Small intestine (tissue), 7 donors: ENCODE measurements around the gene ANKRD39. TPM values are rescaled to one million over a fixed set of nuclear protein-coding genes. Genes with fewer than 3 reads are reported as not detected.

Source experiments
- DNase-seq, 2 donors: peaks; one replicate each; pipeline versions ENCODE4 v3.0.0 to v3.0.0-alpha.2; 2013
- FAIRE-seq: peaks from 2 replicates; lab custom pipeline; 2012; peaks lifted over from hg19 to GRCh38; lab: Jason Lieb, UNC
- H3K27ac ChIP-seq, 3 donors: one replicate each; pipeline ENCODE4 v1.5.1; 2013; ENCODE audit warnings: low read length in 2 of 3, mild to moderate bottlenecking in 2 of 3, control low read depth in 1 of 3, inconsistent platforms in 1 of 3, low read depth in 1 of 3, moderate library complexity in 1 of 3
- H3K27me3 ChIP-seq, 3 donors: one replicate each; pipeline ENCODE4 v1.6.1; 2013; ENCODE audit warnings: low read length in 3 of 3, inconsistent platforms in 1 of 3; ENCODE audit not compliant: control insufficient read depth in 3 of 3, insufficient read depth in 3 of 3
- H3K36me3 ChIP-seq, 3 donors: one replicate each; pipeline ENCODE4 v1.6.1; 2013; ENCODE audit warnings: low read length in 3 of 3, inconsistent platforms in 1 of 3, low read depth in 1 of 3, mild to moderate bottlenecking in 1 of 3, moderate library complexity in 1 of 3; ENCODE audit not compliant: control insufficient read depth in 3 of 3, insufficient read depth in 2 of 3
- H3K4me1 ChIP-seq, 3 donors: one replicate each; pipeline ENCODE4 v1.6.1; 2013; ENCODE audit warnings: low read length in 2 of 3, inconsistent platforms in 1 of 3, low read depth in 1 of 3, mild to moderate bottlenecking in 1 of 3, moderate library complexity in 1 of 3; ENCODE audit not compliant: control insufficient read depth in 3 of 3, insufficient read depth in 2 of 3
- H3K4me3 ChIP-seq, 3 donors: one replicate each; pipeline ENCODE4 v1.5.1; 2013; ENCODE audit warnings: low read length in 3 of 3, control low read depth in 1 of 3, inconsistent platforms in 1 of 3, low read depth in 1 of 3, mild to moderate bottlenecking in 1 of 3, moderate library complexity in 1 of 3
- H3K9me3 ChIP-seq, 2 donors: one replicate each; pipeline ENCODE4 v1.6.1; 2013; ENCODE audit warnings: low read depth in 1 of 2, low read length in 1 of 2; ENCODE audit not compliant: control insufficient read depth in 2 of 2, insufficient read depth in 1 of 2
- WGBS, 3 donors: extraction: QIAGEN DNeasy Blood & Tissue Kit; methylation state at CpG; one replicate each; pipeline ENCODE4 v1.1.7; 2013; 5-methylcytosine and 5-hydroxymethylcytosine counted together
- polyA plus RNA-seq, 4 donors: library from polyadenylated mRNA; stranded (reverse) in 3 of 4; unstranded in 1 of 4; fragments of 200-250 nt in 3 of 4; fragments of 120-200 nt in 1 of 4; gene quantifications; one replicate each; pipeline versions ENCODE4 v1.2.1 to v1.2.3, GENCODE V29; 2013
- donor health status: healthy with polysubstance abuse.
- donor health status: control.
- donor health status: control.
- donor health status: Bipolar disorder and iron deficiency.
- donor health status: healthy.

ANKRD39 gene
- polyA plus RNA-seq, 4 donors, result 9.3 to 23.0 (median 16.5) TPM

DNA sequence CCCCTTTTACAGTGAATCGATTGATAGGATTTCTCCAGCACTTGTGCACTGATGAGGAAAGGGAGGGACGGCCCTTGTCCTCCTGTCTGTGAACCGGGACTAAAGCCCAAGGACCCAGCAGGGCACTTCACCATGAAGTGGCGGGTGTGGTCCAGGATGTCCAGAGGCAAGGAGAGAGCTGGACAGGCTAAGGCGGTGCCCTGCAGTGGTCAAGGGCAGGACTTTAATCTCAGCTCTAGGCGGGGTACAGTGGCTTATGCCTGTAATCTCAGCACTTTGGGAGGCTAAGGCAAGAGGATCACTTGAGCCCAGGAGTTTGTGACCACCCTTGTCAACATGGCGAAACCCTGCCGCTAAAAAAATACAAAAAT is 40.3 kb upstream of the ANKRD39 start:
- H3K9me3 ChIP-seq, result no peaks in the 10 kb centered on the region
- no peak for DNase-seq
- H3K4me1 ChIP-seq, result peaks cover 0 to 15% (median 0%) of the 10 kb centered on the region in 3 donors
- H3K36me3 ChIP-seq, result no peaks in the 10 kb centered on the region
- H3K27me3 ChIP-seq, result no peaks in the 10 kb centered on the region
- WGBS, 3 donors, result 79 to 82% (median 79%) methylated on average over 8 of the region's 8 CpGs
- no peak overlapping the region for H3K27ac ChIP-seq
- H3K4me3 ChIP-seq, result no peak overlapping the region
- FAIRE-seq, result no peak

DNA sequence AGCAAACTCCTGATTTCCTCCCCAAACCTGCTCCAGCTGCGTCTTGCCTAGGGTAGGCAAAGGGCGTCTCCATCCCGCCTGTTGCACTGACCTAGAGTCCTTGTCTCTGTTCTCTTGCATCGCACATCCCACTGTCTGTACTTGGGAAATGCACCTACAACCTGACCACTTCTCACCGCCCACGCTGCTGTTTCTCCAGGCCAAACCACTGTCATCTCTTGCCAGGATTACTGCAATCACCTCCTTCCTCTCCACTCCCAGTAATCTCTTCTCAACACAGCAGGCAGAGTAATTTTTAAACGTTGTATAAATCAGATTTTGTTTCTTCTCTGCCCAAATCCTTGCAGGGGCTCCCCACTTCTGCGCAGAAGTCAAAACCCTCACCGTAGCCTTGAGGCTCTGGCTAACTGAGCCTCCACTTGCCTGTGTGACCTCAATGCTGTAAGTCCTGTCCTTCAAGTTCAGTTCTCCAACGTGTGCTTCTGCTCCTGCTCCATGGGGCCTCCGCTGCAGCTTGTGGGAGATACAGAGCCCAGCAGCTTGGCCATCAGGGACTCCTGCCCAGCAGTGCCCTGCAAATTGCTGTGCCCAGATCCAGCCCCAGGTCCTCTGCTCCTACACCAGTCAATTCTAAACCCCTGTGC is 39.8 kb upstream of the ANKRD39 start:
- FAIRE-seq, result no peak
- WGBS, 3 donors, result 71 to 79% (median 76%) methylated on average over 11 of the region's 11 CpGs
- no peak for DNase-seq
- no peak overlapping the region for H3K27ac ChIP-seq
- H3K36me3 ChIP-seq, result no peaks in the 10 kb centered on the region
- H3K9me3 ChIP-seq, result no peaks in the 10 kb centered on the region
- no peaks in the 10 kb centered on the region for H3K27me3 ChIP-seq
- no peak overlapping the region for H3K4me3 ChIP-seq
- peaks cover 0 to 15% (median 0%) of the 10 kb centered on the region in 3 donors for H3K4me1 ChIP-seq

DNA sequence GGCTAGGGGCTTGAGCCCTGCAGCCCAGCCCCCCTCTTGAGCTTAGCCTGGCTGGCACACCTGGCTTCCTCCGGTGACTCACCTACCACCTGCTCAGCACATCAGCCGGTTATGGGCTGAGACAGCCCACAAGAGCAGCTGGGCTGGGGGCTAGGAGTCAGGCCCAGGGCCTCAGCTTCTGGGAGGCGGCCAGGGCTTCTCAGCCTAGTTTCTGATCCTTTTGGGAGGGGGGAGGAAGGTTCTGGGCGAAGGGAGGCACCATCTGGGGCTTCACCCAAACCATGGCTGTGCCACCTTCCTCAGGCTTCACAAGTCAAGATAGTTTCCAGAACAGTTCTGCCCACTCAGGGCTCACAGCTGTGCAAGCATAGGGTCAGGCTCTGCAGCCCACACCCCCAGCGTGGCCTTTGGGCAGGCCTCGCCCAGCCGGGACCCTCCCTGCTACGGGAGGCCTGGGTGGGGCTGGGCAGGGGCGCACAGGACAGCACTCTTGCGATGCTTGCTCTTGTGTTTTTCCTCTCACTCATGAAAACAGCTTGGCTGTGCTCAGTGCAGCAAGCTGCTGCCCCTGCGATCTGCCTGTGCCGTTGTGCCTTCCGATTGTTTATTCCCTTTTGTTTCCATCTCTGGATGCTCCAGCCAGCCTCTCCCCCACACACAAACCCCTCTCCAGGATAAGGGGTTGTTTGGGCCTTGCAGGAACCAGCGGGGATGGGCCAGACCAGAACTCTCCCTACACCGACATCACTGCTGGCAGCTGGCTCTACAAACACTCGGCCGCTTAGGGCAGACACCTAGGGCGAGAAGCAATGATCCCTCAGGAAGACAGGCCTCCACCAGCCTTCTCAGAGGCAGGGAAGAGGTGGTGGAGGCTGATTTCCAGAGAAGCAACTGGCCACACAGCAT is 38.2 kb upstream of the ANKRD39 start:
- DNase-seq, result peak; percentile 25 to 56
- no peak for FAIRE-seq
- 44 to 55% (median 46%) methylated on average over 18 of the region's 18 CpGs for WGBS, 3 donors
- Histone ChIP-seq H3K9me3 (no peaks in the 10 kb centered on the region), H3K36me3 (no peaks in the 10 kb centered on the region), H3K4me3 (no peak overlapping the region), H3K4me1 (peaks cover 0 to 20% (median 0%) of the 10 kb centered on the region in 3 donors), H3K27ac (no peak overlapping the region), H3K27me3 (no peaks in the 10 kb centered on the region)

DNA sequence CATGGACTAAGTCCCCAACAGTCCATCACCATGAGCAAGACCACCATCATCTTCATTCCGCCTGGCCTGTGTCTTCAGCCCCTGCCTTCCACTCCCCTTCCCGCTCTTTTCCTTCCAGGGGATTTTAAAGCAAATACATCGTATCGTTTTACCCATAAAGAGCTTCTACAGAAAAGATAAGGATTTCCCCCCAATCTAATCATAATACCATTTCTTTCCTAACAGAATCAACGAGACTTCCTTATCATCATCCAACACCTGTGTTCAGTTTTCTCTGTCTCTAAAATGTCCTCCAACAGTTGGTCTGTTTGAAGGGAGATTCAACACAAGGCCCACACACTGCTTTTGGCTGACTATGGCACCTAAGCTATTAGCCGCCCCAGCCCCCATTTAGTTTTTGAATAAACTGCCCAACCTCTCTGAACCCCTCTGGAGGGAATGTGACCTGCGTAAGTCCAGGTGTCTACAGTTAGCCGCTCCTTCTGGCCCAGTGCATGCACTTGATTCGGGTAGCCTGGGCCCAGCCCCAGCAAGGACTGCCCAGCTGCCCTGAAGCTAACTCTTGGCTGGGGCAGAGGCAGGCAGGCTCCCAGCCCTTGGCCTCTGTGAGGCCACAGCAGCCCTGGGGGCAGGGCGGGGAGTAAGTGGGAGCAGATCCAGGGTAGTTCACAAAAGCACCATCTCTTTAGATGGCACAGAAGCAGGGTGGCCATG is 37.4 kb upstream of the ANKRD39 start:
- no peaks in the 10 kb centered on the region for H3K36me3 ChIP-seq
- no peaks in the 10 kb centered on the region for H3K9me3 ChIP-seq
- no peaks in the 10 kb centered on the region for H3K27me3 ChIP-seq
- no peak overlapping the region for H3K4me3 ChIP-seq
- DNase-seq (no peak), FAIRE-seq (no peak)
- no peak overlapping the region for H3K27ac ChIP-seq
- WGBS, 3 donors, result 48 to 73% (median 59%) methylated on average over 10 of the region's 10 CpGs
- peaks cover 0 to 20% (median 0%) of the 10 kb centered on the region in 3 donors for H3K4me1 ChIP-seq

DNA sequence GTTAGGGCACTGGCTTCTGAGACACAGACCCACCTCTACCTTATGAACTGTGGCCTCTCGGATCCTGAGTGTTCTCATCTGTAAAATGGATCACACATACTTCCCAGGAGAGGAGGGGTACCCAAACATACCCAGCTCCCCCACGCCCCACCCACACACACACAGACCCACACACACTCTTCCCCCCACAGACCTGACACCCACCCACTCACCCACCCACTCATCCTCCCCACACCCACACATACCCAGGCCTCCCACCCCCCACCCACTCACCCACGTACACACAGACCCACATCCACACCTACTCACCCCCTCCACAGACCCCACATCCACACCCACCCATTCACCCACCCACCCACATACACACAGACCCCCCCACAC is 36.3 kb upstream of the ANKRD39 start:
- no peaks in the 10 kb centered on the region for H3K9me3 ChIP-seq
- 77 to 97% (median 88%) methylated on average over 3 of the region's 3 CpGs for WGBS, 3 donors
- H3K36me3 ChIP-seq, result no peaks in the 10 kb centered on the region
- H3K4me1 ChIP-seq, result peaks cover 0 to 20% (median 0%) of the 10 kb centered on the region in 3 donors
- DNase-seq, result no peak
- no peaks in the 10 kb centered on the region for H3K27me3 ChIP-seq
- no peak overlapping the region for H3K4me3 ChIP-seq
- no peak overlapping the region for H3K27ac ChIP-seq
- FAIRE-seq, result no peak

DNA sequence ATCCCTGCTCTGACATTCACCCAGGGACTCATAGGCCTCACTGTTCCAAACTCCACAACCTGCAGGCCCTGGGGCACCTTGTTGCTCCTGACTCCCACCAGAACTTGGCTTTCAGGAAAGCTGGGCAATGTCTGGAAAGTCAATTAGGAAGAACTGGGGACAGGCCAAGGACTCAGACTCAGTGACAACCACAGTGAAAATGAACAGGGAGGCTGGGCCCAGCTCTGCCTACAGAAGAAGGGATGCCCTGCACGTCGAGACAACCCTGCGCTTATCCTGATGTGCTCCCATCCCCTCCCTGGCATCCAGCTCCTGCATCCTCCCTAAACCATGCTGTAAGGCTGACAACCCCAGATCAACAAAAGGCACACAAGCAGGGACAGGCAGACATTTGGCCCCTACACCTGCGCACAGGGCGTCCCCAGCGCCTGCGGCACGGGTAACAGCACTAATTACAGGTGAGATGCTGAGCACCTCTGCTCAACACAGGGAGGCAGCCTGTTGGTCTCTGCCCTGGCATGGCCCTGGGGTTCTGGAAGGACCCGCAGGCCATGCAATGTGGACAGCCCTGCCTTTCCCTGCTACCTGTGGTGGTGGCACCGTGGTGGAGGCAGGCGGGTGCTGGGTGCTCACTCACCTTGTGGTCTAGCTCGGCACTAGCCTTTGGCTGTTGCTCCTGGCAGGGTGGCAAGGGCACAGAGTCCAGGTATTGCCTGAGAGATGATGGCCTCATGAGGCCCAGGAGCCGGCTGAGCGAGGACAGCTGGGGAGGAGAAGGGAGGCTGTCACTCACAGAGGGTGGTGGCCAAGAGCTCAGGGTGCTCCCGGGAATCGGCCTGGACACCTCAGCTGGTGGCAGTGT is 35.7 kb upstream of the ANKRD39 start:
- no peaks in the 10 kb centered on the region for H3K36me3 ChIP-seq
- no peak for FAIRE-seq
- 70 to 91% (median 82%) methylated on average over 16 of the region's 16 CpGs for WGBS, 3 donors
- peaks cover 0 to 24% (median 0%) of the 10 kb centered on the region in 3 donors for H3K4me1 ChIP-seq
- no peaks in the 10 kb centered on the region for H3K9me3 ChIP-seq
- no peak overlapping the region for H3K27ac ChIP-seq
- H3K4me3 ChIP-seq, result no peak overlapping the region
- DNase-seq, result no peak
- H3K27me3 ChIP-seq, result no peaks in the 10 kb centered on the region

DNA sequence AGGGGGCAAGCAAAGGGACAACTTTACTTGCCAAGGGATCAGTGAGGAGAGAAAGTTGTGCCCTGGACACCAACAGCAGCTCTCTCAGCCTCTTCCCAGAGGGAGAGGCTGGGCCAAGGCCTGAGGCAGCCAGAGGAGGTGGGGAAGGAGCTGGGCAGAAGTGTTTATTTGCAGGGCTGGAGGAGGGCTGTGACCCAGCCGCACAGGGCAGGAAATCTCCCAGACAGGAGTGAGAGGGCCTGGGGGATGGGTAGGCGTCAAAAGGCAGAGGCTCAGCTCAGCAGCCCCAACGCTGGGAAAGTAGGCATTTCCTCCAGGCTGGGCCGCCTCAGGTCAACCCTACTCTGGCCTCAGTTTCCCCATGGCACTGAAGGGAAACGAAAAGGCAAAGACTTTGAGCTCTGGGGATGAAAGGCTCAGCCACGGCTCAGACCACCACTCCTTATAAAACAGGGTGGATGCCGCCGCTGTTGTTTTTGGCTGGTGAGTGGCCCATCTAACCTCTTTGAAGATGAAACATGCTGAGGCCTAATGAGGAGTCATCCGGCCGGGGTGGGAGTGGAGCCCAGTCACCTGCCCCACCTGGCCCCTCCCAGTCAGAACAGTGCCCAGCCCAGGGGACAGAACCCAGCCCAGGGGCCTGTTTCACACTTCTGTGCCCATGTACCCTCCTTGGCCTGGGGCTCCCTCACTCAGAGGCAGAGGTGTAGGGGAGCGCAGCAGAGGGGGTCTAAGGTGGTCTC is 33.9 kb upstream of the ANKRD39 start:
- Histone ChIP-seq H3K27ac (peak overlapping the region in 1 of 3 donors; percentile 33), H3K4me1 (peaks cover 0 to 37% (median 0%) of the 10 kb centered on the region in 3 donors), H3K9me3 (no peaks in the 10 kb centered on the region), H3K27me3 (no peaks in the 10 kb centered on the region), H3K36me3 (no peaks in the 10 kb centered on the region), H3K4me3 (no peak overlapping the region)
- DNase-seq, result peak in 1 of 2 donors; percentile 17
- 67 to 77% (median 76%) methylated on average over 11 of the region's 11 CpGs for WGBS, 3 donors
- FAIRE-seq, result no peak
